GM23338 (cell line): ENCODE data around the gene PGRMC2. TPM values are rescaled to one million over a fixed set of nuclear protein-coding genes. Genes with fewer than 3 reads are reported as not detected.

Experiments
- ATAC-seq: fragments of 200-7000 bp; cut with Tn5 transposase; 3 replicates; pipeline ENCODE4 v1.9.1; 2020
- DNase-seq: peaks from one replicate; pipeline ENCODE4 v3.0.0-alpha.2; 2015; ENCODE audit warnings: low spot score
- H2AFZ ChIP-seq: fragments of 200-600 bp; sonication (generic); 2 replicates; pipeline ENCODE4 v1.8.0; 2016; ENCODE audit warnings: antibody characterized with exemption, mild to moderate bottlenecking, moderate library complexity
- H3F3A ChIP-seq: fragments of 200-600 bp; sonication (generic); replicated peaks from 2 replicates; pipeline ENCODE4 v1.8.0; 2017; ENCODE audit warnings: antibody characterized with exemption, mixed run types, low read depth
- H3K27ac ChIP-seq: fragments of 200-600 bp; sonication (generic); 2 replicates; pipeline ENCODE4 v1.6.1; 2016; ENCODE audit warnings: low read depth
- H3K27me3 ChIP-seq: fragments of 200-600 bp; sonication (generic); 2 replicates; pipeline ENCODE4 v1.8.0; 2016; ENCODE audit warnings: mild to moderate bottlenecking, mixed run types, moderate library complexity; ENCODE audit not compliant: insufficient read depth
- H3K36me3 ChIP-seq: fragments of 200-600 bp; sonication (generic); 2 replicates; pipeline ENCODE4 v1.8.0; 2016; ENCODE audit warnings: mild to moderate bottlenecking; ENCODE audit not compliant: insufficient read depth
- H3K4me1 ChIP-seq: fragments of 200-600 bp; sonication (generic); 2 replicates; pipeline ENCODE4 v1.8.0; 2016; ENCODE audit warnings: mild to moderate bottlenecking, moderate library complexity; ENCODE audit not compliant: insufficient read depth
- H3K4me2 ChIP-seq: fragments of 200-600 bp; sonication (generic); 2 replicates; pipeline ENCODE4 v1.7.1; 2017; ENCODE audit warnings: mixed run types
- H3K4me3 ChIP-seq: fragments of 200-600 bp; sonication (generic); 2 replicates; pipeline ENCODE4 v1.6.1; 2016; ENCODE audit warnings: mixed run types
- H3K79me2 ChIP-seq: fragments of 200-600 bp; sonication (generic); replicated peaks from 2 replicates; pipeline ENCODE4 v1.8.0; 2017; ENCODE audit warnings: mild to moderate bottlenecking; ENCODE audit not compliant: insufficient read depth
- H3K9me2 ChIP-seq: fragments of 200-600 bp; sonication (generic); 2 replicates; pipeline ENCODE4 v1.8.0; 2017; ENCODE audit not compliant: insufficient read depth
- H4K20me1 ChIP-seq: fragments of 200-600 bp; sonication (generic); replicated peaks from 2 replicates; pipeline ENCODE4 v1.8.0; 2017; ENCODE audit warnings: mild to moderate bottlenecking; ENCODE audit not compliant: insufficient read depth
- H3K27ac Mint-ChIP-seq: 2 replicates; pipeline ENCODE4 v1.8.0; 2020; ENCODE audit warnings: inconsistent platforms, mild to moderate bottlenecking, moderate library complexity, mixed read lengths
- H3K27me3 Mint-ChIP-seq: 3 replicates; pipeline ENCODE4 v1.8.0; 2022; ENCODE audit warnings: low read depth, mild to moderate bottlenecking, moderate library complexity, mixed read lengths, inconsistent platforms; ENCODE audit not compliant: insufficient read depth, poor library complexity
- H3K36me3 Mint-ChIP-seq: 3 replicates; pipeline ENCODE4 v1.8.0; 2021; ENCODE audit warnings: low read depth, mild to moderate bottlenecking, inconsistent platforms, moderate library complexity, mixed read lengths
- H3K4me1 Mint-ChIP-seq: 3 replicates; pipeline ENCODE4 v1.8.0; 2020; ENCODE audit warnings: mild to moderate bottlenecking, inconsistent platforms, mixed read lengths
- H3K4me3 Mint-ChIP-seq: 3 replicates; pipeline ENCODE4 v1.8.0; 2021; ENCODE audit warnings: moderate library complexity, mild to moderate bottlenecking, inconsistent platforms, mixed read lengths
- H3K9me3 Mint-ChIP-seq: 3 replicates; pipeline ENCODE4 v1.8.0; 2020; ENCODE audit warnings: moderate library complexity, mild to moderate bottlenecking, inconsistent platforms, mixed read lengths
- EZH2phosphoT487 ChIP-seq: fragments of 200-600 bp; sonication (generic); IDR thresholded peaks from one replicate; pipeline ENCODE4 v1.8.1; 2018; ENCODE audit warnings: antibody characterized with exemption; ENCODE audit not compliant: unreplicated experiment
- JUNB ChIP-seq: IDR thresholded peaks from one replicate; pipeline ENCODE4 v1.6.1; 2016; ENCODE audit warnings: antibody characterized with exemption; ENCODE audit not compliant: unreplicated experiment
- NANOG ChIP-seq: IDR thresholded peaks from 2 replicates; pipeline ENCODE4 v1.6.1; 2016; ENCODE audit warnings: antibody characterized with exemption, borderline replicate concordance
- ZNF114 ChIP-seq: fragments of 250-450 bp; sonication (Bioruptor Pico); IDR thresholded peaks from 2 replicates; pipeline ENCODE4 v1.5.0; 2020; ENCODE audit warnings: mild to moderate bottlenecking, moderate library complexity
- ZNF331 ChIP-seq: fragments of 250-450 bp; sonication (Bioruptor Pico); IDR thresholded peaks from 2 replicates; pipeline ENCODE4 v1.5.0; 2020; ENCODE audit warnings: low read depth, mild to moderate bottlenecking, moderate library complexity
- polyA plus RNA-seq: library from polyadenylated mRNA; unstranded; fragments of >200 nt; fragmentation: Nextera tagmentation; extraction: Ambion mirVana; gene quantifications from 2 replicates; pipeline ENCODE4 v1.2.1, GENCODE V29; 2016
- total RNA-seq: library from RNA; depleted of rRNA; stranded (reverse); fragments of >200 nt; shearing (Covaris generic); gene quantifications from 2 replicates; pipeline ENCODE4 v1.2.3, GENCODE V29; 2014
- TF ChIP-seq, protein P1 (sequence below): fragments of 250-450 bp; sonication (Bioruptor Pico); IDR thresholded peaks from 2 replicates; pipeline ENCODE4 v1.5.0; 2020; ENCODE audit warnings: mild to moderate bottlenecking, moderate library complexity
- TF ChIP-seq, protein P2 (sequence below), 2 experiments: fragments of 200-600 bp in 1 of 2; sonication (generic) in 1 of 2; conservative IDR thresholded peaks; 2 replicates each; pipeline versions ENCODE4 v1.5.1 to v1.6.1; 2016 to 2017; ENCODE audit warnings: antibody characterized with exemption in 2 of 2, low read depth in 2 of 2, mild to moderate bottlenecking in 2 of 2, moderate library complexity in 1 of 2
- TF ChIP-seq, protein P3 (sequence below): IDR thresholded peaks from one replicate; pipeline ENCODE4 v1.6.1; 2018; ENCODE audit warnings: antibody characterized with exemption; ENCODE audit not compliant: unreplicated experiment
- TF ChIP-seq, protein P4 (sequence below): IDR thresholded peaks from 2 replicates; pipeline ENCODE4 v1.6.1; 2016; ENCODE audit warnings: antibody characterized with exemption

Gene PGRMC2
- total and polyA plus RNA-seq, 2 experiments from 2014 or later, result 40.2 to 61.9 TPM

DNA sequence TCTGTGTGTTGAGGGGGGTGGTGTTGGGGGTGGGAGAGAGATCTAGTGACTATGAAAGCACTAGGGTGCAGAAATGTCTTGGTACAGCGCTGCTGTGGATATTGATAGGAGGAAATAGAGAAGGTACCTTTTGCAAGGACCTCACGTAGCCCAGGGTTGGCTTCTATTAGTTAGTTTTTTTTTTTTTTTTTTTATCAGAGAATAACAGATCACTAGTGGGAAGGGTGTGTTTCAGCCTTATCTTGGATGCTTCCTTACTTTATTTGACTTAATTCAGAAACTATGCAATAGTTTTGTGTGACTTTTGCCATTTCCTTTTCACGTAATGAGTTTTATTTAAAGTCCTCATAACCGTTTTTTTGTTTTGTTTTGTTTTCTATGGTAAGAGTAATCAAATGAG is 16.4 kb upstream of the PGRMC2 start (continued):
- TF ChIP-seq, protein P1, sequence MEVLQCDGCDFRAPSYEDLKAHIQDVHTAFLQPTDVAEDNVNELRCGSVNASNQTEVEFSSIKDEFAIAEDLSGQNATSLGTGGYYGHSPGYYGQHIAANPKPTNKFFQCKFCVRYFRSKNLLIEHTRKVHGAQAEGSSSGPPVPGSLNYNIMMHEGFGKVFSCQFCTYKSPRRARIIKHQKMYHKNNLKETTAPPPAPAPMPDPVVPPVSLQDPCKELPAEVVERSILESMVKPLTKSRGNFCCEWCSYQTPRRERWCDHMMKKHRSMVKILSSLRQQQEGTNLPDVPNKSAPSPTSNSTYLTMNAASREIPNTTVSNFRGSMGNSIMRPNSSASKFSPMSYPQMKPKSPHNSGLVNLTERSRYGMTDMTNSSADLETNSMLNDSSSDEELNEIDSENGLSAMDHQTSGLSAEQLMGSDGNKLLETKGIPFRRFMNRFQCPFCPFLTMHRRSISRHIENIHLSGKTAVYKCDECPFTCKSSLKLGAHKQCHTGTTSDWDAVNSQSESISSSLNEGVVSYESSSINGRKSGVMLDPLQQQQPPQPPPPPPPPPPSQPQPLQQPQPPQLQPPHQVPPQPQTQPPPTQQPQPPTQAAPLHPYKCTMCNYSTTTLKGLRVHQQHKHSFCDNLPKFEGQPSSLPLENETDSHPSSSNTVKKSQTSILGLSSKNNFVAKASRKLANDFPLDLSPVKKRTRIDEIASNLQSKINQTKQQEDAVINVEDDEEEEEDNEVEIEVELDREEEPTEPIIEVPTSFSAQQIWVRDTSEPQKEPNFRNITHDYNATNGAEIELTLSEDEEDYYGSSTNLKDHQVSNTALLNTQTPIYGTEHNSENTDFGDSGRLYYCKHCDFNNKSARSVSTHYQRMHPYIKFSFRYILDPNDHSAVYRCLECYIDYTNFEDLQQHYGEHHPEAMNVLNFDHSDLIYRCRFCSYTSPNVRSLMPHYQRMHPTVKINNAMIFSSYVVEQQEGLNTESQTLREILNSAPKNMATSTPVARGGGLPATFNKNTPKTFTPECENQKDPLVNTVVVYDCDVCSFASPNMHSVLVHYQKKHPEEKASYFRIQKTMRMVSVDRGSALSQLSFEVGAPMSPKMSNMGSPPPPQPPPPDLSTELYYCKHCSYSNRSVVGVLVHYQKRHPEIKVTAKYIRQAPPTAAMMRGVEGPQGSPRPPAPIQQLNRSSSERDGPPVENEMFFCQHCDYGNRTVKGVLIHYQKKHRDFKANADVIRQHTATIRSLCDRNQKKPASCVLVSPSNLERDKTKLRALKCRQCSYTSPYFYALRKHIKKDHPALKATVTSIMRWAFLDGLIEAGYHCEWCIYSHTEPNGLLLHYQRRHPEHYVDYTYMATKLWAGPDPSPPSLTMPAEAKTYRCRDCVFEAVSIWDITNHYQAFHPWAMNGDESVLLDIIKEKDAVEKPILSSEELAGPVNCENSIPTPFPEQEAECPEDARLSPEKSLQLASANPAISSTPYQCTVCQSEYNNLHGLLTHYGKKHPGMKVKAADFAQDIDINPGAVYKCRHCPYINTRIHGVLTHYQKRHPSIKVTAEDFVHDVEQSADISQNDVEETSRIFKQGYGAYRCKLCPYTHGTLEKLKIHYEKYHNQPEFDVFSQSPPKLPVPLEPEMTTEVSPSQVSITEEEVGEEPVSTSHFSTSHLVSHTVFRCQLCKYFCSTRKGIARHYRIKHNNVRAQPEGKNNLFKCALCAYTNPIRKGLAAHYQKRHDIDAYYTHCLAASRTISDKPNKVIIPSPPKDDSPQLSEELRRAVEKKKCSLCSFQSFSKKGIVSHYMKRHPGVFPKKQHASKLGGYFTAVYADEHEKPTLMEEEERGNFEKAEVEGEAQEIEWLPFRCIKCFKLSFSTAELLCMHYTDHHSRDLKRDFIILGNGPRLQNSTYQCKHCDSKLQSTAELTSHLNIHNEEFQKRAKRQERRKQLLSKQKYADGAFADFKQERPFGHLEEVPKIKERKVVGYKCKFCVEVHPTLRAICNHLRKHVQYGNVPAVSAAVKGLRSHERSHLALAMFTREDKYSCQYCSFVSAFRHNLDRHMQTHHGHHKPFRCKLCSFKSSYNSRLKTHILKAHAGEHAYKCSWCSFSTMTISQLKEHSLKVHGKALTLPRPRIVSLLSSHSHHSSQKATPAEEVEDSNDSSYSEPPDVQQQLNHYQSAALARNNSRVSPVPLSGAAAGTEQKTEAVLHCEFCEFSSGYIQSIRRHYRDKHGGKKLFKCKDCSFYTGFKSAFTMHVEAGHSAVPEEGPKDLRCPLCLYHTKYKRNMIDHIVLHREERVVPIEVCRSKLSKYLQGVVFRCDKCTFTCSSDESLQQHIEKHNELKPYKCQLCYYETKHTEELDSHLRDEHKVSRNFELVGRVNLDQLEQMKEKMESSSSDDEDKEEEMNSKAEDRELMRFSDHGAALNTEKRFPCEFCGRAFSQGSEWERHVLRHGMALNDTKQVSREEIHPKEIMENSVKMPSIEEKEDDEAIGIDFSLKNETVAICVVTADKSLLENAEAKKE (CRISPR knock-in tag), result no peak
- TF ChIP-seq, protein P2, sequence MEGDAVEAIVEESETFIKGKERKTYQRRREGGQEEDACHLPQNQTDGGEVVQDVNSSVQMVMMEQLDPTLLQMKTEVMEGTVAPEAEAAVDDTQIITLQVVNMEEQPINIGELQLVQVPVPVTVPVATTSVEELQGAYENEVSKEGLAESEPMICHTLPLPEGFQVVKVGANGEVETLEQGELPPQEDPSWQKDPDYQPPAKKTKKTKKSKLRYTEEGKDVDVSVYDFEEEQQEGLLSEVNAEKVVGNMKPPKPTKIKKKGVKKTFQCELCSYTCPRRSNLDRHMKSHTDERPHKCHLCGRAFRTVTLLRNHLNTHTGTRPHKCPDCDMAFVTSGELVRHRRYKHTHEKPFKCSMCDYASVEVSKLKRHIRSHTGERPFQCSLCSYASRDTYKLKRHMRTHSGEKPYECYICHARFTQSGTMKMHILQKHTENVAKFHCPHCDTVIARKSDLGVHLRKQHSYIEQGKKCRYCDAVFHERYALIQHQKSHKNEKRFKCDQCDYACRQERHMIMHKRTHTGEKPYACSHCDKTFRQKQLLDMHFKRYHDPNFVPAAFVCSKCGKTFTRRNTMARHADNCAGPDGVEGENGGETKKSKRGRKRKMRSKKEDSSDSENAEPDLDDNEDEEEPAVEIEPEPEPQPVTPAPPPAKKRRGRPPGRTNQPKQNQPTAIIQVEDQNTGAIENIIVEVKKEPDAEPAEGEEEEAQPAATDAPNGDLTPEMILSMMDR (conservative IDR thresholded peaks at IDR 0.05; ENCODE audit: low read depth in 2 of 2), result no peak
- TF ChIP-seq NANOG (no peak), EZH2phosphoT487 (no peak), ZNF114 (no peak), ZNF331 (CRISPR knock-in tag) (no peak)

DNA sequence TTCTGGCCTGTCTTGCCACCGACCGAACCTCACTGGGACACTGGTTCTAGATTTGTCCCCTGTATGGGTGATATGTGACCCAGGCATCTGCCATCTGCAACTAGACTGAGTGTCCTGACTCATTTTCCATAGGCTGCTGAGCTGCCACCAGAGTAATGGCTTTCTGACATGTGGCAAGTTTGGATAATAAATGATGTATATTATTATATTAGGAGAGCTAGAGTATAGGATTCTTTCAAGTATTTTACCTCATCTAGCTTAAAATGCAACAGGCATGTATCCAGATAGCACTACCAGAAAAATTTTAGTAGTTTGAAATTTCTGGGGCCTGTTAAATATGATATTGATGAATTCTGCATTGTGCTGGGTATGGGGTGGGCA is 15.8 kb upstream of the PGRMC2 start:
- no peaks in the 10 kb centered on the region for H4K20me1 ChIP-seq
- no peak overlapping the region for H3K4me3 Mint-ChIP-seq
- H3K79me2 ChIP-seq, result no peaks in the 10 kb centered on the region
- DNase-seq (no peak), ATAC-seq (no peak)
- H3F3A ChIP-seq, result no peaks in the 10 kb centered on the region
- no peaks in the 10 kb centered on the region for H3K9me3 Mint-ChIP-seq
- H3K36me3 ChIP-seq, result no peaks in the 10 kb centered on the region
- no peak overlapping the region for H3K4me2 ChIP-seq
- H3K27me3 Mint-ChIP-seq, result peaks cover 1% of the 10 kb centered on the region
- no peaks in the 10 kb centered on the region; the same call in 2 of the 3 replicates for H3K36me3 Mint-ChIP-seq
- no peak overlapping the region for H3K27ac ChIP-seq
- no peak overlapping the region for H2AFZ ChIP-seq
- no peak overlapping the region for H3K4me3 ChIP-seq
- H3K4me1 Mint-ChIP-seq, result peaks cover 15% of the 10 kb centered on the region
- H3K27me3 ChIP-seq, result no peaks in the 10 kb centered on the region
- peaks cover 8% of the 10 kb centered on the region for H3K4me1 ChIP-seq
- no peaks in the 10 kb centered on the region for H3K9me2 ChIP-seq
- no peak overlapping the region for H3K27ac Mint-ChIP-seq
- TF ChIP-seq JUNB (no peak), ZNF114 (no peak)
- TF ChIP-seq, protein P3, sequence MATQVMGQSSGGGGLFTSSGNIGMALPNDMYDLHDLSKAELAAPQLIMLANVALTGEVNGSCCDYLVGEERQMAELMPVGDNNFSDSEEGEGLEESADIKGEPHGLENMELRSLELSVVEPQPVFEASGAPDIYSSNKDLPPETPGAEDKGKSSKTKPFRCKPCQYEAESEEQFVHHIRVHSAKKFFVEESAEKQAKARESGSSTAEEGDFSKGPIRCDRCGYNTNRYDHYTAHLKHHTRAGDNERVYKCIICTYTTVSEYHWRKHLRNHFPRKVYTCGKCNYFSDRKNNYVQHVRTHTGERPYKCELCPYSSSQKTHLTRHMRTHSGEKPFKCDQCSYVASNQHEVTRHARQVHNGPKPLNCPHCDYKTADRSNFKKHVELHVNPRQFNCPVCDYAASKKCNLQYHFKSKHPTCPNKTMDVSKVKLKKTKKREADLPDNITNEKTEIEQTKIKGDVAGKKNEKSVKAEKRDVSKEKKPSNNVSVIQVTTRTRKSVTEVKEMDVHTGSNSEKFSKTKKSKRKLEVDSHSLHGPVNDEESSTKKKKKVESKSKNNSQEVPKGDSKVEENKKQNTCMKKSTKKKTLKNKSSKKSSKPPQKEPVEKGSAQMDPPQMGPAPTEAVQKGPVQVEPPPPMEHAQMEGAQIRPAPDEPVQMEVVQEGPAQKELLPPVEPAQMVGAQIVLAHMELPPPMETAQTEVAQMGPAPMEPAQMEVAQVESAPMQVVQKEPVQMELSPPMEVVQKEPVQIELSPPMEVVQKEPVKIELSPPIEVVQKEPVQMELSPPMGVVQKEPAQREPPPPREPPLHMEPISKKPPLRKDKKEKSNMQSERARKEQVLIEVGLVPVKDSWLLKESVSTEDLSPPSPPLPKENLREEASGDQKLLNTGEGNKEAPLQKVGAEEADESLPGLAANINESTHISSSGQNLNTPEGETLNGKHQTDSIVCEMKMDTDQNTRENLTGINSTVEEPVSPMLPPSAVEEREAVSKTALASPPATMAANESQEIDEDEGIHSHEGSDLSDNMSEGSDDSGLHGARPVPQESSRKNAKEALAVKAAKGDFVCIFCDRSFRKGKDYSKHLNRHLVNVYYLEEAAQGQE, result no peak
- TF ChIP-seq, protein P2 (conservative IDR thresholded peaks at IDR 0.05; ENCODE audit: low read depth in 2 of 2), result no peak
- TF ChIP-seq, protein P4, sequence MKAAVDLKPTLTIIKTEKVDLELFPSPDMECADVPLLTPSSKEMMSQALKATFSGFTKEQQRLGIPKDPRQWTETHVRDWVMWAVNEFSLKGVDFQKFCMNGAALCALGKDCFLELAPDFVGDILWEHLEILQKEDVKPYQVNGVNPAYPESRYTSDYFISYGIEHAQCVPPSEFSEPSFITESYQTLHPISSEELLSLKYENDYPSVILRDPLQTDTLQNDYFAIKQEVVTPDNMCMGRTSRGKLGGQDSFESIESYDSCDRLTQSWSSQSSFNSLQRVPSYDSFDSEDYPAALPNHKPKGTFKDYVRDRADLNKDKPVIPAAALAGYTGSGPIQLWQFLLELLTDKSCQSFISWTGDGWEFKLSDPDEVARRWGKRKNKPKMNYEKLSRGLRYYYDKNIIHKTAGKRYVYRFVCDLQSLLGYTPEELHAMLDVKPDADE, result no peak
